Measurements from ENCODE around the gene CORO2B.

Gene CORO2B

DNA sequence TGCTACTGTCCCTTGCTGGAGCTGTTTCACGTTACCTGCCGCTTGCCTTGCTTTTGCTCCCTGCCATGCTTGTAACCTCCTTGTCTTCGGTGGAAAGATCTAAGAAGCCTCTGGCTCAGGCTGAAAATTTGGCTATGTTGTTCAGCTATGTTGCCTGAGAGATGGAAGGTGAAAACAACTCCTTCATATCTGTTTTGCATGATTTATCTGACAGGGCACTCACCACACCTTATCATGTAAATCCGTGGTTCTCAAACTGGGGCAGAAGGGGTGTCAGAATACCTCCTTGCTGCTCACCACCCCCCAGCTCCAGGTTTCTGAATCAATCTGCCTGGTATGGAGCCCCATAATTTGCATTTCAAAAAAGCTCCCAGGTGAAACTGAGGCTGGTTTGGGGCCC lies 6.5 kb upstream of the CORO2B start:
- no peaks in the 10 kb centered on the region for H3K9me3 ChIP-seq (replicated peaks; ENCODE audit: insufficient read depth, low read length)
- H2AFZ ChIP-seq (ENCODE audit: low read length), result no peak overlapping the region
- no peak overlapping the region for H3K9ac ChIP-seq (ENCODE audit: low read length)
- no peaks in the 10 kb centered on the region for H3K36me3 ChIP-seq (replicated peaks; ENCODE audit: insufficient read depth, low read length)
- no peak for TF ChIP-seq EZH2 (optimal IDR thresholded peaks at IDR 0.05; ENCODE audit: low read depth, low read length)
- no peaks in the 10 kb centered on the region for H3K9me2 ChIP-seq (replicated peaks; ENCODE audit: insufficient read depth, low read length)
- H3K27ac ChIP-seq (ENCODE audit: low read length), result no peak overlapping the region
- H3K4me1 ChIP-seq (ENCODE audit: low read length), result no peaks in the 10 kb centered on the region
- H3F3A ChIP-seq (ENCODE audit: insufficient read depth, low read length), result no peaks in the 10 kb centered on the region
- no peak overlapping the region for H3K4me2 ChIP-seq (ENCODE audit: low read depth, low read length)
- H3K79me2 ChIP-seq (ENCODE audit: low read length), result no peaks in the 10 kb centered on the region
- no peaks in the 10 kb centered on the region for H4K20me1 ChIP-seq (ENCODE audit: insufficient read depth, low read length)
- DNase-seq, result no peak
- H3K27me3 ChIP-seq (replicated peaks; ENCODE audit: insufficient read depth, low read length), result 0 out of 2 replicates have a peak, but pooled peaks cover 1% of the 10 kb centered on the region
- no peak overlapping the region for H3K4me3 ChIP-seq (ENCODE audit: low read length)

DNA sequence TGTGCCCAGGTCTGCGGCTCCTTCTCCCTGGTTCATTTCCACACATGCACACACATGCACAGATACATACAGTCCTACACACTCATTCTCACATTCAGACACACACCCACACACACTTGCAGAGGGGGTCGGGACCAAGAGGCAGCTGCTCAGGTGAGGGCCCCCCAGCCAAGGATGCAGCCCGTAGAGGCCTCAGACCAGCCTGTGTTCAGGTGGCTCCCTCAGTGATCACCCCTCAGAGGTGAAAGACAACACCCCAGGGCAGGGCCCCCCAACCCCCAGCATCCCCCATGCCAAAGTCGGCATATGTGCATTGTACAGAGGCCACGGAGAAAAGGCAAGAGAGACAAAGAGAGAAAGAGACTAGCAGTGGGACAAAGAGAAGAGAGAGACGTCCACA lies 5.9 kb upstream of the CORO2B start:
- H3K27ac ChIP-seq (ENCODE audit: low read length), result no peak overlapping the region
- H3K27me3 ChIP-seq (replicated peaks; ENCODE audit: insufficient read depth, low read length), result peaks cover 7% of the 10 kb centered on the region
- H3K4me1 ChIP-seq (ENCODE audit: low read length), result no peaks in the 10 kb centered on the region; the same call in 1 of the 2 replicates
- H2AFZ ChIP-seq (ENCODE audit: low read length), result no peak overlapping the region
- TF ChIP-seq EZH2 (optimal IDR thresholded peaks at IDR 0.05; ENCODE audit: low read depth, low read length), result no peak
- TF ChIP-seq, protein P1, sequence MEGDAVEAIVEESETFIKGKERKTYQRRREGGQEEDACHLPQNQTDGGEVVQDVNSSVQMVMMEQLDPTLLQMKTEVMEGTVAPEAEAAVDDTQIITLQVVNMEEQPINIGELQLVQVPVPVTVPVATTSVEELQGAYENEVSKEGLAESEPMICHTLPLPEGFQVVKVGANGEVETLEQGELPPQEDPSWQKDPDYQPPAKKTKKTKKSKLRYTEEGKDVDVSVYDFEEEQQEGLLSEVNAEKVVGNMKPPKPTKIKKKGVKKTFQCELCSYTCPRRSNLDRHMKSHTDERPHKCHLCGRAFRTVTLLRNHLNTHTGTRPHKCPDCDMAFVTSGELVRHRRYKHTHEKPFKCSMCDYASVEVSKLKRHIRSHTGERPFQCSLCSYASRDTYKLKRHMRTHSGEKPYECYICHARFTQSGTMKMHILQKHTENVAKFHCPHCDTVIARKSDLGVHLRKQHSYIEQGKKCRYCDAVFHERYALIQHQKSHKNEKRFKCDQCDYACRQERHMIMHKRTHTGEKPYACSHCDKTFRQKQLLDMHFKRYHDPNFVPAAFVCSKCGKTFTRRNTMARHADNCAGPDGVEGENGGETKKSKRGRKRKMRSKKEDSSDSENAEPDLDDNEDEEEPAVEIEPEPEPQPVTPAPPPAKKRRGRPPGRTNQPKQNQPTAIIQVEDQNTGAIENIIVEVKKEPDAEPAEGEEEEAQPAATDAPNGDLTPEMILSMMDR (IDR thresholded peaks at IDR 0.05; ENCODE audit: low read length), result no peak
- no peak for TF ChIP-seq EZH2phosphoT487 (IDR thresholded peaks at IDR 0.05; ENCODE audit: low read length)
- H3K9me3 ChIP-seq (replicated peaks; ENCODE audit: insufficient read depth, low read length), result no peaks in the 10 kb centered on the region
- no peak overlapping the region for H3K4me3 ChIP-seq (ENCODE audit: low read length)
- H3K4me2 ChIP-seq (ENCODE audit: low read depth, low read length), result no peak overlapping the region
- no peak overlapping the region for H3K9ac ChIP-seq (ENCODE audit: low read length)
- DNase-seq, result no peak
- H4K20me1 ChIP-seq (ENCODE audit: insufficient read depth, low read length), result no peaks in the 10 kb centered on the region
- no peaks in the 10 kb centered on the region for H3K9me2 ChIP-seq (replicated peaks; ENCODE audit: insufficient read depth, low read length)
- no peaks in the 10 kb centered on the region for H3F3A ChIP-seq (ENCODE audit: insufficient read depth, low read length)
- H3K79me2 ChIP-seq (ENCODE audit: low read length), result no peaks in the 10 kb centered on the region
- no peaks in the 10 kb centered on the region for H3K36me3 ChIP-seq (replicated peaks; ENCODE audit: insufficient read depth, low read length)

DNA sequence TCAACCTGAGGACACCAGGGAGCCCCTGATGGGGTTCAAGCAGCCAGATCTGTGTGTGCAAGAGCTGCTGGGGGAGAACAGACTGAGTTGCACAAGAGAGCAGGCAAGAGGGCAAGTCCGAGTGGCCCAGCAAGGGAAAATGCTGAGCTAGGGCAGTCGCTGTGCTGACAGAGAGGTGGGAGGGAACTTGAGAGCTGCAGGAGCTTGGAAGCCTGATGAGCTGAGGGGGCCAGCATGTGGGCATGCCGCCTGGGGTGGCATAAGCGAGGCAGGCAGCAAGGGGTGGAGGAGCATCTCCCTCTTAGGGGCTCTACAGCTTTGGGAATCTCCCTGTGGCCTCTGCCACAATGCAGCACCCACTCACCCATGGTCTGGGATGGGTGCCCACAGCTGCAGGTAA lies 4.7 kb upstream of the CORO2B start:
- H3K4me3 ChIP-seq (ENCODE audit: low read length), result no peak overlapping the region
- DNase-seq, result no peak
- no peak overlapping the region for H3K27ac ChIP-seq (ENCODE audit: low read length)
- H3K4me1 ChIP-seq (ENCODE audit: low read length), result no peaks in the 10 kb centered on the region; the same call in 1 of the 2 replicates
- H3K36me3 ChIP-seq (replicated peaks; ENCODE audit: insufficient read depth, low read length), result no peaks in the 10 kb centered on the region
- H3K9me2 ChIP-seq (replicated peaks; ENCODE audit: insufficient read depth, low read length), result no peaks in the 10 kb centered on the region
- peaks cover 13% of the 10 kb centered on the region for H3K27me3 ChIP-seq (replicated peaks; ENCODE audit: insufficient read depth, low read length)
- no peak overlapping the region for H3K9ac ChIP-seq (ENCODE audit: low read length)
- H3K9me3 ChIP-seq (replicated peaks; ENCODE audit: insufficient read depth, low read length), result no peaks in the 10 kb centered on the region
- TF ChIP-seq EZH2 (optimal IDR thresholded peaks at IDR 0.05; ENCODE audit: low read depth, low read length) (no peak), EZH2phosphoT487 (IDR thresholded peaks at IDR 0.05; ENCODE audit: low read length) (no peak)
- TF ChIP-seq, protein P1 (IDR thresholded peaks at IDR 0.05; ENCODE audit: low read length), result no peak
- H4K20me1 ChIP-seq (ENCODE audit: insufficient read depth, low read length), result no peaks in the 10 kb centered on the region
- H2AFZ ChIP-seq (ENCODE audit: low read length), result no peak overlapping the region
- no peaks in the 10 kb centered on the region for H3F3A ChIP-seq (ENCODE audit: insufficient read depth, low read length)
- H3K79me2 ChIP-seq (ENCODE audit: low read length), result no peaks in the 10 kb centered on the region
- no peak overlapping the region for H3K4me2 ChIP-seq (ENCODE audit: low read depth, low read length)

DNA sequence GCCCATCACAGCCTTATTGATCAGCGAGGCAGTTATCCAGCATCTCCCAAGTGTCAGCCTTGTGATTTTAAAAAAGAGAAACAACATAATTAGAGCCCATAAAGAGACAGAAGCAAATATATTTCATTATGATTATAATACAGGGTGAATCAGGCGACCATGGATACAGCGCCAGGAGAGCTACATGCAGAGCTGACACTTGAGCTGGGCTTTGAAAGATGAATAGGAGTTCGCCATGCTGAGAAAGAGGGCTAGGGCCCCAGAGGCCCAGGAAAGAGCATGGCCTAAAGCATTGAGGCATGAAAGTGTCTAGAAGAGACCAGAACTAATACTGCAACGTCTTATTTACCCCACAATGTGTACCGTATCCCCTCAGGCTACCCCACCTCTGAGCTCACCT lies 4.2 kb upstream of the CORO2B start:
- Histone ChIP-seq H3K9ac (ENCODE audit: low read length) (no peak overlapping the region), H2AFZ (ENCODE audit: low read length) (no peak overlapping the region), H3K4me3 (ENCODE audit: low read length) (no peak overlapping the region), H3K27ac (ENCODE audit: low read length) (no peak overlapping the region), H3K36me3 (replicated peaks; ENCODE audit: insufficient read depth, low read length) (no peaks in the 10 kb centered on the region), H4K20me1 (ENCODE audit: insufficient read depth, low read length) (no peaks in the 10 kb centered on the region), H3K4me1 (ENCODE audit: low read length) (no peaks in the 10 kb centered on the region; the same call in 1 of the 2 replicates), H3K9me3 (replicated peaks; ENCODE audit: insufficient read depth, low read length) (no peaks in the 10 kb centered on the region), H3K79me2 (ENCODE audit: low read length) (no peaks in the 10 kb centered on the region), H3K9me2 (replicated peaks; ENCODE audit: insufficient read depth, low read length) (no peaks in the 10 kb centered on the region), H3F3A (ENCODE audit: insufficient read depth, low read length) (no peaks in the 10 kb centered on the region), H3K4me2 (ENCODE audit: low read depth, low read length) (no peak overlapping the region), H3K27me3 (replicated peaks; ENCODE audit: insufficient read depth, low read length) (peaks cover 13% of the 10 kb centered on the region)
- DNase-seq, result no peak
- TF ChIP-seq EZH2 (optimal IDR thresholded peaks at IDR 0.05; ENCODE audit: low read depth, low read length), result no peak
- TF ChIP-seq, protein P1 (IDR thresholded peaks at IDR 0.05; ENCODE audit: low read length), result no peak
- no peak for TF ChIP-seq EZH2phosphoT487 (IDR thresholded peaks at IDR 0.05; ENCODE audit: low read length)
